ENCODE data around the gene TTBK1.

DNA sequence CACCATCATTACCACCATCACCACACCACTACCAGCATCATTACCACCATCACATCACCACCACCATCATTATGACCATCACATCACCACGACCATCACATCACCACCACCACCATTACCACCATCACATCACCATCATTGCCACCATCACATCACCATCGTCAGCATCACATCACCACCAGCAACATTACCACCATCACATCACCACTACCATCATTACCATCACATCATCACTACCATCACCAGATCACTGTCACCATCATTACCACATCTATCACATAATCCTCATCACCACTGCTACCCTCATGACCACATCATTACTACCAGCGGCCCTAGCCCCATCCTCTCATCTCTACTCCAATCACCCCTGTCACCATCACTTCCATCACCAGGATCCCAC lies 51.3 kb downstream of the TTBK1 start:
- TF ChIP-seq POLR2A (IDR thresholded peaks at IDR 0.05; ENCODE audit: low read depth, low read length), result no peak
- TF ChIP-seq CTCF (conservative IDR thresholded peaks at IDR 0.05; ENCODE audit: low read depth, low read length), result no peak
- TF ChIP-seq ELK1 (IDR thresholded peaks at IDR 0.05; ENCODE audit: borderline replicate concordance, low read depth, low read length), result no peak
- no peak for TF ChIP-seq MAZ (IDR thresholded peaks at IDR 0.05; ENCODE audit: borderline replicate concordance, low read depth, low read length)
- TF ChIP-seq SMC3 (IDR thresholded peaks at IDR 0.05; ENCODE audit: low read depth, low read length), result no peak
- TF ChIP-seq, protein P1, sequence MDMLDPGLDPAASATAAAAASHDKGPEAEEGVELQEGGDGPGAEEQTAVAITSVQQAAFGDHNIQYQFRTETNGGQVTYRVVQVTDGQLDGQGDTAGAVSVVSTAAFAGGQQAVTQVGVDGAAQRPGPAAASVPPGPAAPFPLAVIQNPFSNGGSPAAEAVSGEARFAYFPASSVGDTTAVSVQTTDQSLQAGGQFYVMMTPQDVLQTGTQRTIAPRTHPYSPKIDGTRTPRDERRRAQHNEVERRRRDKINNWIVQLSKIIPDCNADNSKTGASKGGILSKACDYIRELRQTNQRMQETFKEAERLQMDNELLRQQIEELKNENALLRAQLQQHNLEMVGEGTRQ (IDR thresholded peaks at IDR 0.05; ENCODE audit: low read depth, low read length), result no peak
- no peak for TF ChIP-seq RCOR1 (IDR thresholded peaks at IDR 0.05; ENCODE audit: insufficient replicate concordance, low read length)
- TF ChIP-seq CHD1 (IDR thresholded peaks at IDR 0.05; ENCODE audit: low read depth, low read length), result no peak
- no peak for TF ChIP-seq FOS (IDR thresholded peaks at IDR 0.05; ENCODE audit: low read depth, low read length)
- TF ChIP-seq RAD21 (IDR thresholded peaks at IDR 0.05; ENCODE audit: low read length), result no peak
